Osteoblast (primary cell): ENCODE results near the gene PODNL1. TPM values are rescaled to one million over a fixed set of nuclear protein-coding genes. Genes with fewer than 3 reads are reported as not detected.
"Not testable (repeated sequence)": the region's sequence is repeated elsewhere in the genome, so short reads cannot be mapped to it uniquely, and the experiment has no call there.

Experiments used
- DNase-seq: peaks from one replicate; pipeline ENCODE4 v3.0.0; 2011; ENCODE audit warnings: low spot score, mixed read lengths; ENCODE audit not compliant: insufficient read length; ENCODE audit errors: missing footprints
- H2AFZ ChIP-seq: 2 replicates; pipeline ENCODE4 v1.6.0; 2011; ENCODE audit warnings: mild to moderate bottlenecking, low read length
- H3K27ac ChIP-seq: 2 replicates; pipeline ENCODE4 v1.5.1; 2011; ENCODE audit warnings: mild to moderate bottlenecking, low read depth, low read length, moderate library complexity
- H3K27me3 ChIP-seq: 2 replicates; pipeline ENCODE4 v1.6.0; 2012; ENCODE audit warnings: mild to moderate bottlenecking, control low read depth, inconsistent platforms, low read length, moderate library complexity; ENCODE audit not compliant: insufficient read depth
- H3K36me3 ChIP-seq: 2 replicates; pipeline ENCODE4 v1.5.1; 2011; ENCODE audit warnings: mild to moderate bottlenecking, low read length, control low read depth, moderate library complexity; ENCODE audit not compliant: insufficient read depth
- H3K4me1 ChIP-seq: 2 replicates; pipeline ENCODE4 v1.5.1; 2011; ENCODE audit warnings: mild to moderate bottlenecking, low read length, control low read depth, moderate library complexity; ENCODE audit not compliant: insufficient read depth
- H3K4me2 ChIP-seq: 2 replicates; pipeline ENCODE4 v1.6.0; 2011; ENCODE audit warnings: mild to moderate bottlenecking, low read length; ENCODE audit not compliant: insufficient read depth
- H3K4me3 ChIP-seq: fragments of 200-600 bp; sonication (generic); 3 replicates; pipeline ENCODE4 v1.5.1; 2012; ENCODE audit warnings: mild to moderate bottlenecking, low read length, inconsistent platforms; ENCODE audit not compliant: insufficient read depth
- H3K79me2 ChIP-seq: 2 replicates; pipeline ENCODE4 v1.6.0; 2012; ENCODE audit warnings: mild to moderate bottlenecking, low read length, control low read depth, inconsistent platforms; ENCODE audit not compliant: insufficient read depth
- H3K9me3 ChIP-seq: 2 replicates; pipeline ENCODE4 v1.5.1; 2011; ENCODE audit warnings: low read depth, low read length, control low read depth
- H4K20me1 ChIP-seq: 2 replicates; pipeline ENCODE4 v1.6.0; 2012; ENCODE audit warnings: mild to moderate bottlenecking, low read length, control low read depth; ENCODE audit not compliant: insufficient read depth
- total RNA-seq: library from RNA; depleted of rRNA; stranded (reverse); fragments of >200 nt; gene quantifications from 2 replicates; pipeline ENCODE4 v1.2.3, GENCODE V29; 2012
- TF ChIP-seq, protein P1 (sequence below): IDR thresholded peaks from 2 replicates; pipeline ENCODE4 v1.5.1; 2011; ENCODE audit warnings: mild to moderate bottlenecking, low read depth, low read length, moderate library complexity; ENCODE audit errors: extremely low read depth

The PODNL1 gene
- total RNA-seq, 1 donor: 4.0 TPM

DNA sequence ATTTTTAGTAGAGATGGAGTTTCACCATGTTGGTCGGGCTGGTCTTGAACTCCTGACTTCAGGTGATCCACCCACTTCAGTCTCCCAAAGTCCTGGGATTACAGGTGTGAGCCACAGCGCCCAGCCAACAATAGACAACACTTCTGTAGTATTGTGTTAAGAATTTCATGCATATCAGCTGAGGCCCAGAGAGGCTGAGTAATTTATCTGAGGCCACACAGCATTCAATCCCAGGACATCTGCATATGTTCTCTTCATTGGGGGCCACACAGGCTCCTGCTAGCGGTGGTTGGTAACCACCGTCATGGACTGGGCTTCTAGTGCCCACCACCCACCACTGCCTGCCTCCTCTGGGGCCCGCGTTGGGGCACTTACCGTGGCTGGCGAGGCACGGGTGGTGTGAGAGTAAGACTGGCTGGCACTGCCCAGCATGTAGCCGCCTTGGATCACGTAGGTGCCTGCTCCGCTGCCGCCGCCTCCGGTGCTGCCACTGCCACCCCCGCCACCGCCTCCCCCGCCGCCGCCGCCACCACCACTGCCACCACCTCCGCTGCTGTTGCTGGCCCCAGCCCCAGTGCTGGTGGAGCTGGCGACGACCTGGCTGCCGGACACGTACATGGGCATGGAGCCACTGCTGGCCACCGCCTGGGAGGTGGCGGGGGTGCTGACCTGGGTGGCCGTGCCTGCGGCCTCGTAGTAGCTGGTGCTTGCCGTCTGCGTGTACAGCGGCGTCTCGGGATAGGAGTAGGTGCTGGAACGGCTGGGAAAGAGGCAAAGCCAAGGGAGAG, 34.3 kb upstream of the PODNL1 start:
- DNase-seq: no peak
- Histone ChIP-seq H3K4me3 (no peak overlapping the region), H3K79me2 (no peaks in the 10 kb centered on the region), H3K4me2 (no peak overlapping the region), H3K9me3 (no peaks in the 10 kb centered on the region), H3K4me1 (no peaks in the 10 kb centered on the region), H3K27ac (no peak overlapping the region), H4K20me1 (no peaks in the 10 kb centered on the region), H2AFZ (no peak overlapping the region), H3K27me3 (no peaks in the 10 kb centered on the region), H3K36me3 (peaks cover 28% of the 10 kb centered on the region)
- TF ChIP-seq, protein P1, sequence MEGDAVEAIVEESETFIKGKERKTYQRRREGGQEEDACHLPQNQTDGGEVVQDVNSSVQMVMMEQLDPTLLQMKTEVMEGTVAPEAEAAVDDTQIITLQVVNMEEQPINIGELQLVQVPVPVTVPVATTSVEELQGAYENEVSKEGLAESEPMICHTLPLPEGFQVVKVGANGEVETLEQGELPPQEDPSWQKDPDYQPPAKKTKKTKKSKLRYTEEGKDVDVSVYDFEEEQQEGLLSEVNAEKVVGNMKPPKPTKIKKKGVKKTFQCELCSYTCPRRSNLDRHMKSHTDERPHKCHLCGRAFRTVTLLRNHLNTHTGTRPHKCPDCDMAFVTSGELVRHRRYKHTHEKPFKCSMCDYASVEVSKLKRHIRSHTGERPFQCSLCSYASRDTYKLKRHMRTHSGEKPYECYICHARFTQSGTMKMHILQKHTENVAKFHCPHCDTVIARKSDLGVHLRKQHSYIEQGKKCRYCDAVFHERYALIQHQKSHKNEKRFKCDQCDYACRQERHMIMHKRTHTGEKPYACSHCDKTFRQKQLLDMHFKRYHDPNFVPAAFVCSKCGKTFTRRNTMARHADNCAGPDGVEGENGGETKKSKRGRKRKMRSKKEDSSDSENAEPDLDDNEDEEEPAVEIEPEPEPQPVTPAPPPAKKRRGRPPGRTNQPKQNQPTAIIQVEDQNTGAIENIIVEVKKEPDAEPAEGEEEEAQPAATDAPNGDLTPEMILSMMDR: no peak

DNA sequence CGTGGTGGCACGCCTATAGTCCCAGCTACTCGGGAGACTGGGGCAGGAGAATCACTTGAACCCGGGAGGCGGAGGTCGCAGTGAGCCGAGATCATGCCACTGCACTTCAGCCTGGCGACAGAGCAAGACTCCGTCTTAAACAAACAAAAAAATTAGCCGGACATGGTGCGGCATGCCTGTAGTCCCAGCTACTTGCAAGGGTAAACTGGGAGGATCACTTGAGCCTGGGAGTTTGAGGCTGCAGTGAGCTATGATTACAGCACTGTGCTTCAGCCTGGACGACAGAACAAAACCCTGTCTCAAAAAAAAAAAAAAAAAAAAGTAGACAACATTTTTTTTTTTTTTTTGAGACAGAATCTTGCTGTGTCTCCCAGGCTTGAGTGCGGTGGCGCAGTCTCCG, 33.7 kb upstream of the PODNL1 start:
- not testable (repeated sequence) for H3K27me3 ChIP-seq, H3K4me1 ChIP-seq, H3K4me3 ChIP-seq, H3K9me3 ChIP-seq, H3K4me2 ChIP-seq, H4K20me1 ChIP-seq, H3K79me2 ChIP-seq, H2AFZ ChIP-seq, DNase-seq, H3K27ac ChIP-seq
- H3K36me3 ChIP-seq: peaks cover 32% of the 10 kb centered on the region

DNA sequence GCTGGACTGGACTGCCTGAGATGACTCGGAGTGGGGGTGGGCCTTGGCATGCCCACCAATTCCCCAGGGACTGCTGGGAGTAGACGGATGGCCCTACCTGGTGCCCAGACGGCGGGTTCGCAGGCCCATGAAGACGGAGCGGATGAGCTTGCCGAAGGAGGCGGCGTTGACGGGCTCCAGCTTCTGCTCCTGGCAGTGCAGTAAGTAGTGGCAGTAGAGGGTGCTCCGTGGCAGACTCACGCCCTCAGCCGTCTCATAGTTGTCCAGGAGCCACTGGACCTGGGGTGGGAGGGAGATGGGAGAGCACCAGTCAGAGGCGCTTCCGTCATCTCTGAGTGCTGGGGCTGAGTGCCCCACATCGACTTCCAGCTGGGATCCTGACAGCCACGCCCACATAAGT, 31.7 kb upstream of the PODNL1 start:
- Histone ChIP-seq H3K79me2 (no peaks in the 10 kb centered on the region), H3K4me2 (no peak overlapping the region), H3K4me3 (no peak overlapping the region), H3K27me3 (no peaks in the 10 kb centered on the region), H2AFZ (no peak overlapping the region), H4K20me1 (no peaks in the 10 kb centered on the region), H3K36me3 (peaks cover 44% of the 10 kb centered on the region), H3K4me1 (peaks cover 3% of the 10 kb centered on the region), H3K9me3 (no peaks in the 10 kb centered on the region), H3K27ac (no peak overlapping the region)
- TF ChIP-seq, protein P1: no peak
- DNase-seq: no peak

DNA sequence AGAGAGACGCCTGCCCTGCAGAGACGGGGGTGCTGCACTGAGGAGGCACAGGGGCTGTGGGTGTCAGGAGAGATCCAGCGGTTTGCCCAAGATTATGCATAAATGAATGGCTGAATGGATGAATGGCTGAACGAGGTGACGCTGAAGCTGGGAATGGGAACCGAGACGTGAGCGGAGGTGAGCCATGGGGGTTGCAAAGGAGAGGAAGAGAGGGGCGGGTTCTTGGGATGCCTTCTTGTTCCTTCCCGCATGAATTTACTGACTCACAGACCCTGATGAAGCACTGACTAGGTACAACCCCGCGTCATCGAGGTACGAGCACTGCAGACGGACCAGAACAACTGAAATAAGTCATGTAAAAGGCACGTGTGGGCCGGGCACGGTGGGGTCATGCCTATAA, 30.8 kb upstream of the PODNL1 start:
- H3K4me2 ChIP-seq: no peak overlapping the region
- H3K79me2 ChIP-seq: no peaks in the 10 kb centered on the region
- H3K27ac ChIP-seq: no peak overlapping the region
- peaks cover 7% of the 10 kb centered on the region for H3K4me1 ChIP-seq
- H3K9me3 ChIP-seq: no peaks in the 10 kb centered on the region
- no peaks in the 10 kb centered on the region for H4K20me1 ChIP-seq
- no peaks in the 10 kb centered on the region for H3K27me3 ChIP-seq
- TF ChIP-seq, protein P1: no peak
- no peak for DNase-seq
- no peak overlapping the region for H2AFZ ChIP-seq
- no peak overlapping the region for H3K4me3 ChIP-seq
- peaks cover 48% of the 10 kb centered on the region for H3K36me3 ChIP-seq
